ENCODE measurements around the gene CACNA2D1.

DNA sequence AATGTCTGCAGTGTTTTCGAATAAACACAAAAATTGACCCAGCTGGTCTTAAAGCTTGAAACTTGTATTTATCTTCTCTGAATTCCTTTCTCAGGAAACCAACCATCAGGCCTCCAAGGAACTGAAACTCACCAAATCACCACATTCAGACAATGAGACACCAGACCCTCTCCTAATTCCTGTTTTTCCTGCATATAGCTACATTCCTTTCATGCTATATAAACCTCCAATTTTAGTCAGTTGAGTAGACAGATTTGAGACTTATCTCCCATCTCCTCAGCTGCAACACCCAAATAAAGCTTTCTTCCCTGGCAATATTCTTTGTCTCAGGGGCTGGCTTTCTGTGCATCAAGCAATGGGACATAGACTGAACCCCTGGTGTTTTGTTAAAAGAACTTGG, 317.0 kb downstream of the CACNA2D1 start:
- no peak for TF ChIP-seq CTCF (IDR thresholded peaks at IDR 0.05; ENCODE audit: low read depth, low read length)
- TF ChIP-seq POLR2A (IDR thresholded peaks at IDR 0.05; ENCODE audit: extremely low read depth, insufficient read length): no peak
